HepG2 (cell line): ENCODE results near the gene PA2G4.
A peak's percentile ranks its signal among the peaks of the same experiment; 100 is the strongest.

Source experiments
- ARID5B ChIP-seq: IDR thresholded peaks from 2 replicates; pipeline ENCODE4 v1.4.0; 2020; ENCODE audit warnings: mild to moderate bottlenecking, missing genetic modification reagents
- CTCF ChIP-seq: sonication (generic); formaldehyde crosslinking; IDR thresholded peaks from 2 replicates; pipeline ENCODE4 v1.5.0; 2020; ENCODE audit warnings: mild to moderate bottlenecking, missing genetic modification reagents, moderate library complexity
- HIC2 ChIP-seq: sonication (generic); formaldehyde crosslinking; IDR thresholded peaks from 2 replicates; pipeline ENCODE4 v1.9.0; 2022; ENCODE audit warnings: low read depth, missing genetic modification reagents
- KAT7 ChIP-seq: IDR thresholded peaks from 2 replicates; pipeline ENCODE4 v1.6.1; 2018; ENCODE audit warnings: borderline replicate concordance, missing compliant biosample characterization
- MTA3 ChIP-seq: sonication (generic); formaldehyde crosslinking; IDR thresholded peaks from 2 replicates; pipeline ENCODE4 v1.4.0; 2020; ENCODE audit warnings: missing genetic modification reagents
- PHF8 ChIP-seq: sonication (generic); formaldehyde crosslinking; IDR thresholded peaks from 2 replicates; pipeline ENCODE4 v1.5.0; 2020; ENCODE audit warnings: missing genetic modification reagents
- ZNF7 ChIP-seq: IDR thresholded peaks from 2 replicates; pipeline ENCODE4 v1.6.1; 2016; ENCODE audit warnings: missing biosample characterization, missing genetic modification reagents
- ZNF775 ChIP-seq: sonication (generic); formaldehyde crosslinking; IDR thresholded peaks from 2 replicates; pipeline ENCODE4 v1.4.0; 2020; ENCODE audit warnings: missing genetic modification reagents, mild to moderate bottlenecking, moderate library complexity, borderline replicate concordance

GRCh38 chr12:56078931-56079722, 25.2 kb upstream of the PA2G4 start:
- TF ChIP-seq PHF8 (CRISPR knock-in tag): peak; percentile 78
- peak; percentile 36; the same call in 1 of the 2 replicates for TF ChIP-seq HIC2 (CRISPR knock-in tag)
- peak; percentile 83 for TF ChIP-seq CTCF (CRISPR knock-in tag)
- TF ChIP-seq MTA3 (CRISPR knock-in tag): no peak
- peak; percentile 78 for TF ChIP-seq KAT7 (CRISPR knock-in tag)
- no peak for TF ChIP-seq ZNF7 (CRISPR knock-in tag)
- TF ChIP-seq ZNF775 (CRISPR knock-in tag): no peak
- peak; percentile 53; the same call in 1 of the 2 replicates for TF ChIP-seq ARID5B (CRISPR knock-in tag)
